ENCODE data around the gene CRABP2.

GRCh38 chr1:156656806-156657740 lies 48.3 kb downstream of the CRABP2 start:
- peak; percentile 87 to 91 (median 88) for TF ChIP-seq CTCF (IDR thresholded peaks at IDR 0.05)
- TF ChIP-seq POLR2AphosphoS5 (IDR thresholded peaks at IDR 0.05; ENCODE audit: insufficient read depth in 1 of 2, low read depth in 1 of 2) = peak; percentile 22 to 31

Data from vagina (tissue), 2 donors.